K562 (cell line): Measurements from ENCODE around the gene TRNAU1AP. TPM values are rescaled to one million over a fixed set of nuclear protein-coding genes. Genes with fewer than 3 reads are reported as not detected.

Source experiments
- ATAC-seq: fragments of 200-7000 bp; cut with Tn5 transposase; 3 replicates; pipeline ENCODE4 v1.9.1; 2020; ENCODE audit warnings: moderate library complexity
- BruUV-seq: library from RNA; stranded (reverse); fragments of 400-500 nt; replicated peaks from 2 replicates; lab custom pipeline; 2021; lab: Mats Ljungman, UMichigan
- CTCF ChIA-PET: fragments of 300-600 bp; formaldehyde crosslinking; extraction: SDS; loops from one replicate; lab custom pipeline; 2021; ENCODE audit warnings: low intra/inter-chr PET ratio; lab: Yijun Ruan, JAX
- POLR2A ChIA-PET: fragments of 300-600, 350-650 bp; sonication (Branson Sonifier 250); formaldehyde crosslinking; extraction: SDS; loops from one replicate; lab custom pipeline; 2021; ENCODE audit warnings: antibody characterized with exemption, inconsistent platforms; lab: Yijun Ruan, JAX
- DNase-seq, 4 experiments: peaks; one replicate each; pipeline versions ENCODE4 v3.0.0 to v3.0.0-alpha.2; 2011 to 2018; ENCODE audit warnings: low spot score in 3 of 4, mixed read lengths in 3 of 4; ENCODE audit errors: extremely low read depth in 1 of 4
- FAIRE-seq: peaks from 2 replicates; lab custom pipeline; 2011; peaks lifted over from hg19 to GRCh38; lab: Jason Lieb, UNC
- H2AFZ ChIP-seq: 2 replicates; pipeline ENCODE4 v1.6.0; 2011; ENCODE audit warnings: low read depth, low read length, control low read depth, inconsistent platforms
- H3K27ac ChIP-seq: fragments of 200-600 bp; 3 replicates; pipeline ENCODE4 v1.8.0; 2011; ENCODE audit warnings: low read depth, mild to moderate bottlenecking, control low read depth, inconsistent platforms, low read length, moderate library complexity, mixed read lengths; ENCODE audit errors: extremely low read depth
- H3K27me3 ChIP-seq, 2 experiments: fragments of 300-600 bp in 1 of 2; 2 replicates in 1 of 2; 3 replicates in 1 of 2; pipeline versions ENCODE4 v1.6.0 to v1.8.0; 2011; ENCODE audit warnings: inconsistent platforms in 2 of 2, low read length in 2 of 2, mild to moderate bottlenecking in 1 of 2, mixed read lengths in 1 of 2, moderate library complexity in 1 of 2; ENCODE audit not compliant: control insufficient read depth in 2 of 2, insufficient read depth in 2 of 2
- H3K36me3 ChIP-seq: fragments of 300-600 bp; 3 replicates; pipeline ENCODE4 v1.8.0; 2011; ENCODE audit warnings: mild to moderate bottlenecking, low read length, inconsistent platforms; ENCODE audit not compliant: control insufficient read depth, insufficient read depth
- H3K4me1 ChIP-seq, 2 experiments: fragments of 200-600 bp in 1 of 2; replicated peaks in 1 of 2; 2 replicates in 1 of 2; 3 replicates in 1 of 2; pipeline versions ENCODE4 v1.5.1 to v1.8.0; 2011; ENCODE audit warnings: inconsistent platforms in 2 of 2, low read length in 2 of 2, mild to moderate bottlenecking in 1 of 2, mixed read lengths in 1 of 2, moderate library complexity in 1 of 2; ENCODE audit not compliant: control insufficient read depth in 2 of 2, insufficient read depth in 2 of 2
- H3K4me2 ChIP-seq: 2 replicates; pipeline ENCODE4 v1.6.1; 2011; ENCODE audit warnings: low read length, control low read depth, inconsistent platforms, mixed read lengths; ENCODE audit not compliant: insufficient read depth
- H3K4me3 ChIP-seq: fragments of 200-600 bp; sonication (generic), shearing (Covaris generic); 2 replicates; pipeline ENCODE4 v1.5.1; 2016; ENCODE audit warnings: control low read depth, inconsistent platforms
- H3K79me2 ChIP-seq: fragments of 200-600 bp; 3 replicates; pipeline ENCODE4 v1.8.0; 2011; ENCODE audit warnings: low read length, inconsistent platforms; ENCODE audit not compliant: control insufficient read depth, insufficient read depth
- H3K9ac ChIP-seq, 2 experiments: 2 replicates each; pipeline versions ENCODE4 v1.6.0 to v1.6.1; 2011; ENCODE audit warnings: low read depth in 2 of 2, low read length in 2 of 2, control low read depth in 1 of 2, inconsistent platforms in 1 of 2, mild to moderate bottlenecking in 1 of 2, mixed read lengths in 1 of 2; ENCODE audit not compliant: insufficient read depth in 1 of 2
- H3K9me1 ChIP-seq: one replicate; pipeline ENCODE4 v1.6.0; 2011; ENCODE audit warnings: inconsistent platforms, mild to moderate bottlenecking, low read length, moderate library complexity; ENCODE audit not compliant: control insufficient read depth, insufficient read depth
- H3K9me3 ChIP-seq: replicated peaks from 2 replicates; pipeline ENCODE4 v1.5.1; 2011; ENCODE audit warnings: low read depth, low read length, inconsistent platforms; ENCODE audit not compliant: control insufficient read depth, insufficient read depth
- H4K20me1 ChIP-seq: replicated peaks from 2 replicates; pipeline ENCODE4 v1.6.1; 2011; ENCODE audit warnings: low read length, inconsistent platforms, mixed read lengths; ENCODE audit not compliant: control insufficient read depth, insufficient read depth
- KDM5B ChIP-seq: fragments of 200-600 bp; sonication (generic); IDR thresholded peaks from 2 replicates; pipeline ENCODE4 v1.6.1; 2012; ENCODE audit warnings: low read depth, mild to moderate bottlenecking, moderate library complexity, low read length, control low read depth, inconsistent platforms; ENCODE audit not compliant: insufficient replicate concordance
- MYNN ChIP-seq, 2 experiments: sonication (generic); formaldehyde crosslinking in 1 of 2; IDR thresholded peaks; 2 replicates each; pipeline versions ENCODE4 v1.5.0 to v1.6.1; 2016 to 2020; ENCODE audit warnings: antibody characterized with exemption in 1 of 2, missing genetic modification reagents in 1 of 2
- POLR2AphosphoS5 ChIP-seq: IDR thresholded peaks from 2 replicates; pipeline ENCODE4 v1.6.1; 2011; ENCODE audit warnings: mild to moderate bottlenecking, low read depth, low read length, moderate library complexity; ENCODE audit not compliant: control insufficient read depth, insufficient read depth
- POLR2B ChIP-seq: fragments of 450-650 bp; IDR thresholded peaks from 2 replicates; pipeline ENCODE4 v1.6.1; 2018; ENCODE audit warnings: low read depth; ENCODE audit not compliant: partially characterized antibody
- SIN3A ChIP-seq, 2 experiments: fragments of 150-350 bp in 1 of 2; IDR thresholded peaks; 2 replicates each; pipeline ENCODE4 v1.6.1; 2011 to 2016; ENCODE audit warnings: borderline replicate concordance in 2 of 2, low read depth in 2 of 2, low read length in 2 of 2, mild to moderate bottlenecking in 2 of 2, moderate library complexity in 2 of 2; ENCODE audit not compliant: control insufficient read depth in 1 of 2
- SRF ChIP-seq, 2 experiments: fragments of 250-450, 450-650 bp in 1 of 2; sonication (Bioruptor Pico) in 1 of 2; sonication (generic) in 1 of 2; formaldehyde crosslinking; IDR thresholded peaks; 2 replicates each; pipeline versions ENCODE4 v1.5.0 to v1.5.1; 2020 to 2022; ENCODE audit warnings: mild to moderate bottlenecking in 1 of 2, missing genetic modification reagents in 1 of 2
- SUPT5H ChIP-seq: fragments of 450-650 bp; IDR thresholded peaks from 2 replicates; pipeline ENCODE4 v1.6.1; 2016
- ZNF384 ChIP-seq: IDR thresholded peaks from 2 replicates; pipeline ENCODE4 v1.6.1; 2012; ENCODE audit warnings: low read depth, low read length, improper control_type of control experiment
- WGBS: fragments of 100-300 bp; shearing (Covaris generic); methylation state at CpG from one replicate; pipeline ENCODE4 v1.1.6; 2016; ENCODE audit warnings: low coverage, mixed read lengths; ENCODE audit not compliant: insufficient coverage; ENCODE audit errors: missing lambda C conversion rate; 5-methylcytosine and 5-hydroxymethylcytosine counted together
- in situ Hi-C: fragments of 300-500 bp; cut with MboI; formaldehyde crosslinking; loops from 4 replicates; pipeline ENCODE4 v1.15.0; 2018; ENCODE audit warnings: inconsistent platforms, mixed read lengths
- intact Hi-C: fragments of 100-400 bp; cut with micrococcal nuclease; formaldehyde crosslinking; loops from 2 replicates; pipeline ENCODE4 v1.14.2; 2022
- polyA plus RNA-seq, 8 experiments: library from polyadenylated mRNA; depleted of rRNA in 4 of 8; stranded (reverse) in 5 of 8; unstranded in 3 of 8; fragments of >200 nt; fragmentation: Nextera tagmentation in 2 of 8; fragmentation: Illumina TruSeq in 1 of 8; extraction: Ambion mirVana in 2 of 8; extraction: Trizol in 1 of 8; gene quantifications; 2 replicates each; pipeline versions ENCODE4 v1.2.1 to v1.2.3, GENCODE V29; 2011 to 2014; ENCODE audit warnings: inconsistent platforms in 1 of 8, missing spikeins in 1 of 8
- total RNA-seq, 7 experiments: library from RNA; depleted of rRNA in 6 of 7; stranded (reverse); fragments of >200 nt in 6 of 7; fragmentation: Illumina TruSeq in 2 of 7; extraction: Trizol in 2 of 7; gene quantifications; 2 replicates each; pipeline versions ENCODE4 v1.2.1 to v1.2.3, GENCODE V29; 2011 to 2021; ENCODE audit warnings: low replicate concordance in 1 of 7
- TF ChIP-seq, protein P1 (sequence below): fragments of 200-600 bp; sonication (generic); IDR thresholded peaks from one replicate; pipeline ENCODE4 v1.6.1; 2012; ENCODE audit warnings: mild to moderate bottlenecking, low read depth, low read length, inconsistent platforms

TRNAU1AP gene
- total and polyA plus RNA-seq, 9 of the 15 experiments (the other 6 are each of a cell fraction or from before 2014, with no cell fraction given): 34.9 to 110 (median 46.3) TPM

DNA sequence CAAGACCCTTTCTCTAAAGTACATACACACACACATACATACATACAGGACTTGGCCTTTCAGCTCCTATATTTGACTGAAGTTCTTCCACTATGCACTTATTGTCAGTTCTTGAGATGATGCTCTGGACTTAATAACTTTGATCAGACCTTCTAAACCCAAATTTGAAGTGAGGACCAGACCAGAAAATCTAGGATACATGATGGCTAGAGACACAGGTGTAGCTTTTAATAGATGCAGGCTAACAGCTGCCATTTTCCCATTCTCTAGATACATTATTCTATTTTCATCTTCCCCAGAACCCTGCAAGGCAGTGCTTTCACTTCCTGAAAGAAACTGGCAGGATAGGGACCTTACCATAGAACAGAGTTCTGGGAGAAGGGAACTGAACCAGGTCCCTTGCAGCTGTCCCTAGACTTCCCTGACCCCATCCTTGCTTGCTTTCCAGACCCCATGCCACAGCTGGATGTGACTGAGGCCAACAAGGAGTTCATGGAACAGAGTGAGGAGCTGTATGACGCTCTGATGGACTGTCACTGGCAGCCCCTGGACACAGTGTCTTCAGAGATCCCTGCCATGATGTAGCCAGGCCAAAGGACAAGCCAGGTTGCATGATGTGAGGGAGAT lies 24.3 kb downstream of the TRNAU1AP start:
- BruUV-seq: no TSS peak
- H3K9ac ChIP-seq: no peak overlapping the region
- H3K9me3 ChIP-seq: no peaks in the 10 kb centered on the region
- peaks cover 66% of the 10 kb centered on the region for H3K36me3 ChIP-seq
- peaks cover 33% of the 10 kb centered on the region for H4K20me1 ChIP-seq
- no peak overlapping the region for H3K4me2 ChIP-seq
- ChIA-PET POLR2A (interaction anchor here (0.6 to 7.5 kb wide), 7 partner anchors 8 to 344 kb away, joined by 3 to 201 read pairs (median 7); partner anchors contain the start of genes DNAJC8, RCC1 and TRNAU1AP), CTCF (interaction anchor here (0.7 kb wide), 1 partner anchor 63 kb away, joined by 3 read pairs; no protein-coding TSS in a partner anchor)
- peak in 3 of 4 experiments; percentile 31 to 59 (median 49) for DNase-seq
- FAIRE-seq: peak; percentile 6
- WGBS: 50% methylated on average over 1 of the region's 1 CpG
- no peak overlapping the region for H2AFZ ChIP-seq
- no peak overlapping the region for H3K27ac ChIP-seq
- intact Hi-C loops (no loop called here), in situ Hi-C loops (no loop called here)
- peaks cover 14 to 16% of the 10 kb centered on the region in 2 experiments; a peak in 3 of 5 replicates for H3K4me1 ChIP-seq
- H3K79me2 ChIP-seq: peaks cover 37% of the 10 kb centered on the region
- peak; percentile 6 for ATAC-seq
- peaks cover 11% of the 10 kb centered on the region for H3K9me1 ChIP-seq
- no peak overlapping the region for H3K4me3 ChIP-seq
- no peaks in the 10 kb centered on the region for H3K27me3 ChIP-seq
- TF ChIP-seq POLR2B: peak; percentile 36
- peak; percentile 36; the same call in 1 of the 2 replicates for TF ChIP-seq POLR2AphosphoS5
- no peak for TF ChIP-seq SRF (CRISPR knock-in tag; IDR thresholded peaks at IDR 0.05)
- peak; percentile 72 for TF ChIP-seq KDM5B
- TF ChIP-seq ZNF384: no peak
- TF ChIP-seq MYNN (IDR thresholded peaks at IDR 0.05): peak; percentile 66
- no peak for TF ChIP-seq MYNN (CRISPR knock-in tag; IDR thresholded peaks at IDR 0.05)
- TF ChIP-seq, protein P1, sequence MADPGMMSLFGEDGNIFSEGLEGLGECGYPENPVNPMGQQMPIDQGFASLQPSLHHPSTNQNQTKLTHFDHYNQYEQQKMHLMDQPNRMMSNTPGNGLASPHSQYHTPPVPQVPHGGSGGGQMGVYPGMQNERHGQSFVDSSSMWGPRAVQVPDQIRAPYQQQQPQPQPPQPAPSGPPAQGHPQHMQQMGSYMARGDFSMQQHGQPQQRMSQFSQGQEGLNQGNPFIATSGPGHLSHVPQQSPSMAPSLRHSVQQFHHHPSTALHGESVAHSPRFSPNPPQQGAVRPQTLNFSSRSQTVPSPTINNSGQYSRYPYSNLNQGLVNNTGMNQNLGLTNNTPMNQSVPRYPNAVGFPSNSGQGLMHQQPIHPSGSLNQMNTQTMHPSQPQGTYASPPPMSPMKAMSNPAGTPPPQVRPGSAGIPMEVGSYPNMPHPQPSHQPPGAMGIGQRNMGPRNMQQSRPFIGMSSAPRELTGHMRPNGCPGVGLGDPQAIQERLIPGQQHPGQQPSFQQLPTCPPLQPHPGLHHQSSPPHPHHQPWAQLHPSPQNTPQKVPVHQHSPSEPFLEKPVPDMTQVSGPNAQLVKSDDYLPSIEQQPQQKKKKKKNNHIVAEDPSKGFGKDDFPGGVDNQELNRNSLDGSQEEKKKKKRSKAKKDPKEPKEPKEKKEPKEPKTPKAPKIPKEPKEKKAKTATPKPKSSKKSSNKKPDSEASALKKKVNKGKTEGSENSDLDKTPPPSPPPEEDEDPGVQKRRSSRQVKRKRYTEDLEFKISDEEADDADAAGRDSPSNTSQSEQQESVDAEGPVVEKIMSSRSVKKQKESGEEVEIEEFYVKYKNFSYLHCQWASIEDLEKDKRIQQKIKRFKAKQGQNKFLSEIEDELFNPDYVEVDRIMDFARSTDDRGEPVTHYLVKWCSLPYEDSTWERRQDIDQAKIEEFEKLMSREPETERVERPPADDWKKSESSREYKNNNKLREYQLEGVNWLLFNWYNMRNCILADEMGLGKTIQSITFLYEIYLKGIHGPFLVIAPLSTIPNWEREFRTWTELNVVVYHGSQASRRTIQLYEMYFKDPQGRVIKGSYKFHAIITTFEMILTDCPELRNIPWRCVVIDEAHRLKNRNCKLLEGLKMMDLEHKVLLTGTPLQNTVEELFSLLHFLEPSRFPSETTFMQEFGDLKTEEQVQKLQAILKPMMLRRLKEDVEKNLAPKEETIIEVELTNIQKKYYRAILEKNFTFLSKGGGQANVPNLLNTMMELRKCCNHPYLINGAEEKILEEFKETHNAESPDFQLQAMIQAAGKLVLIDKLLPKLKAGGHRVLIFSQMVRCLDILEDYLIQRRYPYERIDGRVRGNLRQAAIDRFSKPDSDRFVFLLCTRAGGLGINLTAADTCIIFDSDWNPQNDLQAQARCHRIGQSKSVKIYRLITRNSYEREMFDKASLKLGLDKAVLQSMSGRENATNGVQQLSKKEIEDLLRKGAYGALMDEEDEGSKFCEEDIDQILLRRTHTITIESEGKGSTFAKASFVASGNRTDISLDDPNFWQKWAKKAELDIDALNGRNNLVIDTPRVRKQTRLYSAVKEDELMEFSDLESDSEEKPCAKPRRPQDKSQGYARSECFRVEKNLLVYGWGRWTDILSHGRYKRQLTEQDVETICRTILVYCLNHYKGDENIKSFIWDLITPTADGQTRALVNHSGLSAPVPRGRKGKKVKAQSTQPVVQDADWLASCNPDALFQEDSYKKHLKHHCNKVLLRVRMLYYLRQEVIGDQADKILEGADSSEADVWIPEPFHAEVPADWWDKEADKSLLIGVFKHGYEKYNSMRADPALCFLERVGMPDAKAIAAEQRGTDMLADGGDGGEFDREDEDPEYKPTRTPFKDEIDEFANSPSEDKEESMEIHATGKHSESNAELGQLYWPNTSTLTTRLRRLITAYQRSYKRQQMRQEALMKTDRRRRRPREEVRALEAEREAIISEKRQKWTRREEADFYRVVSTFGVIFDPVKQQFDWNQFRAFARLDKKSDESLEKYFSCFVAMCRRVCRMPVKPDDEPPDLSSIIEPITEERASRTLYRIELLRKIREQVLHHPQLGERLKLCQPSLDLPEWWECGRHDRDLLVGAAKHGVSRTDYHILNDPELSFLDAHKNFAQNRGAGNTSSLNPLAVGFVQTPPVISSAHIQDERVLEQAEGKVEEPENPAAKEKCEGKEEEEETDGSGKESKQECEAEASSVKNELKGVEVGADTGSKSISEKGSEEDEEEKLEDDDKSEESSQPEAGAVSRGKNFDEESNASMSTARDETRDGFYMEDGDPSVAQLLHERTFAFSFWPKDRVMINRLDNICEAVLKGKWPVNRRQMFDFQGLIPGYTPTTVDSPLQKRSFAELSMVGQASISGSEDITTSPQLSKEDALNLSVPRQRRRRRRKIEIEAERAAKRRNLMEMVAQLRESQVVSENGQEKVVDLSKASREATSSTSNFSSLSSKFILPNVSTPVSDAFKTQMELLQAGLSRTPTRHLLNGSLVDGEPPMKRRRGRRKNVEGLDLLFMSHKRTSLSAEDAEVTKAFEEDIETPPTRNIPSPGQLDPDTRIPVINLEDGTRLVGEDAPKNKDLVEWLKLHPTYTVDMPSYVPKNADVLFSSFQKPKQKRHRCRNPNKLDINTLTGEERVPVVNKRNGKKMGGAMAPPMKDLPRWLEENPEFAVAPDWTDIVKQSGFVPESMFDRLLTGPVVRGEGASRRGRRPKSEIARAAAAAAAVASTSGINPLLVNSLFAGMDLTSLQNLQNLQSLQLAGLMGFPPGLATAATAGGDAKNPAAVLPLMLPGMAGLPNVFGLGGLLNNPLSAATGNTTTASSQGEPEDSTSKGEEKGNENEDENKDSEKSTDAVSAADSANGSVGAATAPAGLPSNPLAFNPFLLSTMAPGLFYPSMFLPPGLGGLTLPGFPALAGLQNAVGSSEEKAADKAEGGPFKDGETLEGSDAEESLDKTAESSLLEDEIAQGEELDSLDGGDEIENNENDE: peak; percentile 74
- peak; percentile 73 for TF ChIP-seq SUPT5H
- TF ChIP-seq SIN3A (IDR thresholded peaks at IDR 0.05; ENCODE audit: borderline replicate concordance in 2 of 2, control insufficient read depth in 1 of 2, low read depth in 2 of 2, low read length in 2 of 2): 0 out of 4 replicates have a peak, but pooled peaks of 1 of the 2 experiments have one; percentile 37
